Loucy (cell line): Measurements from ENCODE around the gene VDAC1.

ENCODE experiments used
- CTCF ChIP-seq: fragments of 200-600 bp; sonication (generic); conservative IDR thresholded peaks from 2 replicates; pipeline ENCODE4 v1.5.1; 2014; ENCODE audit warnings: mild to moderate bottlenecking, antibody characterized with exemption, low read length
- EZH2phosphoT487 ChIP-seq: fragments of 200-600 bp; IDR thresholded peaks from 2 replicates; pipeline ENCODE4 v1.6.1; 2018; ENCODE audit warnings: antibody characterized with exemption, mild to moderate bottlenecking, moderate library complexity, borderline replicate concordance

- TF ChIP-seq CTCF = no peak
- TF ChIP-seq EZH2phosphoT487 = no peak
Measured at GRCh38 chr5:133924221-133924920, 80.4 kb downstream of the VDAC1 start.
